Endothelial cell of umbilical vein (primary cell): ENCODE data around the gene FRMPD1. TPM values are rescaled to one million over a fixed set of nuclear protein-coding genes. Genes with fewer than 3 reads are reported as not detected.

ENCODE experiments used
- BruUV-seq: library from RNA; stranded (reverse); fragments of 400-500 nt; replicated peaks from 2 replicates; lab custom pipeline; 2021; lab: Mats Ljungman, UMichigan
- CTCF ChIA-PET: fragments of 300-600, 350-600 bp; sonication (Branson Sonifier 250); formaldehyde crosslinking; loops from one replicate; lab custom pipeline; 2021; ENCODE audit warnings: antibody characterized with exemption, inconsistent platforms; lab: Charles Lee
- POLR2A ChIA-PET: fragments of 300-600, 350-600 bp; sonication (Branson Sonifier 250); formaldehyde crosslinking; loops from one replicate; lab custom pipeline; 2021; ENCODE audit warnings: antibody characterized with exemption, inconsistent platforms; lab: Charles Lee
- DNase-seq: peaks from one replicate; pipeline ENCODE4 v3.0.0-alpha.2; 2011; ENCODE audit warnings: low read depth, low spot score
- FAIRE-seq: peaks from 2 replicates; lab custom pipeline; 2011; peaks lifted over from hg19 to GRCh38; lab: Jason Lieb, UNC
- H2AFZ ChIP-seq: 2 replicates; pipeline ENCODE4 v1.6.0; 2012; ENCODE audit warnings: low read depth, low read length, control low read depth, inconsistent platforms
- H3K27ac ChIP-seq: 2 replicates; pipeline ENCODE4 v1.5.1; 2011; ENCODE audit warnings: low read depth, mild to moderate bottlenecking, control low read depth, low read length, moderate library complexity; ENCODE audit not compliant: insufficient read depth
- H3K27me3 ChIP-seq, 2 experiments: 2 replicates each; pipeline versions ENCODE4 v1.6.0 to v1.6.1; 2011; ENCODE audit warnings: low read length in 2 of 2, mixed read lengths in 1 of 2; ENCODE audit not compliant: control insufficient read depth in 2 of 2, insufficient read depth in 2 of 2
- H3K36me3 ChIP-seq, 2 experiments: 2 replicates in 1 of 2; 3 replicates in 1 of 2; pipeline ENCODE4 v1.5.1; 2011; ENCODE audit warnings: low read length in 2 of 2, mild to moderate bottlenecking in 1 of 2, moderate library complexity in 1 of 2; ENCODE audit not compliant: control insufficient read depth in 2 of 2, insufficient read depth in 2 of 2; ENCODE audit errors: extremely low read depth in 1 of 2
- H3K4me1 ChIP-seq: 3 replicates; pipeline ENCODE4 v1.5.1; 2011; ENCODE audit warnings: mild to moderate bottlenecking, low read length; ENCODE audit not compliant: control insufficient read depth, insufficient read depth; ENCODE audit errors: extremely low read depth
- H3K4me2 ChIP-seq: 2 replicates; pipeline ENCODE4 v1.6.1; 2011; ENCODE audit warnings: low read length, control low read depth, mixed read lengths; ENCODE audit not compliant: insufficient read depth
- H3K4me3 ChIP-seq, 3 experiments: fragments of 200-600 bp in 1 of 3; sonication (generic), shearing (Covaris generic) in 1 of 3; replicated peaks in 1 of 3; 2 replicates each; pipeline ENCODE4 v1.5.1; 2011 to 2016; ENCODE audit warnings: control low read depth in 3 of 3, low read length in 3 of 3, mild to moderate bottlenecking in 2 of 3, inconsistent platforms in 1 of 3, low read depth in 1 of 3, moderate library complexity in 1 of 3; ENCODE audit not compliant: insufficient read depth in 1 of 3
- H3K79me2 ChIP-seq: 2 replicates; pipeline ENCODE4 v1.6.0; 2012; ENCODE audit warnings: low read length, inconsistent platforms; ENCODE audit not compliant: control insufficient read depth, insufficient read depth
- H3K9ac ChIP-seq: replicated peaks from 2 replicates; pipeline ENCODE3; 2011; ENCODE audit warnings: low read length, control low read depth; ENCODE audit not compliant: insufficient read depth; ENCODE audit errors: extremely low read depth
- H3K9me1 ChIP-seq: replicated peaks from 3 replicates; pipeline ENCODE4 v1.6.0; 2011; ENCODE audit warnings: mild to moderate bottlenecking, low read length; ENCODE audit not compliant: control insufficient read depth, insufficient read depth; ENCODE audit errors: extremely low read depth
- H3K9me3 ChIP-seq: replicated peaks from 2 replicates; pipeline ENCODE4 v1.5.1; 2012; ENCODE audit warnings: low read length, inconsistent platforms; ENCODE audit not compliant: control insufficient read depth, insufficient read depth
- H4K20me1 ChIP-seq: replicated peaks from 2 replicates; pipeline ENCODE3; 2011; ENCODE audit warnings: mild to moderate bottlenecking, low read length; ENCODE audit not compliant: control insufficient read depth, insufficient read depth; ENCODE audit errors: extremely low read depth
- CTCF ChIP-seq, 2 donors: IDR thresholded peaks; 1 replicate in 1 of 2; 2 replicates in 1 of 2; pipeline ENCODE4 v1.5.1; 2011; ENCODE audit warnings: low read length in 2 of 2, mild to moderate bottlenecking in 2 of 2, moderate library complexity in 2 of 2, control low read depth in 1 of 2, inconsistent platforms in 1 of 2, low read depth in 1 of 2; ENCODE audit not compliant: insufficient read depth in 1 of 2; ENCODE audit errors: extremely low read depth in 1 of 2
- EZH2 ChIP-seq: IDR thresholded peaks from 2 replicates; pipeline ENCODE4 v1.6.1; 2012; ENCODE audit warnings: borderline replicate concordance, low read depth, mild to moderate bottlenecking, moderate library complexity, low read length, inconsistent platforms; ENCODE audit not compliant: severe bottlenecking
- FOS ChIP-seq: IDR thresholded peaks from 2 replicates; pipeline ENCODE4 v1.6.1; 2011; ENCODE audit warnings: mild to moderate bottlenecking, low read length, moderate library complexity, borderline replicate concordance; ENCODE audit not compliant: insufficient read depth
- GATA2 ChIP-seq: IDR thresholded peaks from 2 replicates; pipeline ENCODE4 v1.7.0; 2011; ENCODE audit warnings: low read depth, mild to moderate bottlenecking, moderate library complexity, mixed read lengths, low read length; ENCODE audit not compliant: insufficient read length, insufficient read depth
- JUN ChIP-seq: IDR thresholded peaks from 2 replicates; pipeline ENCODE4 v1.6.1; 2011; ENCODE audit warnings: borderline replicate concordance, low read depth; ENCODE audit not compliant: insufficient read length, insufficient read depth
- MAX ChIP-seq: IDR thresholded peaks from 2 replicates; pipeline ENCODE4 v1.6.1; 2011; ENCODE audit not compliant: insufficient read depth, insufficient read length
- MYC ChIP-seq: IDR thresholded peaks from one replicate; pipeline ENCODE4 v1.6.1; 2011; ENCODE audit warnings: mild to moderate bottlenecking, low read depth, low read length
- POLR2A ChIP-seq: IDR thresholded peaks from 2 replicates; pipeline ENCODE4 v1.6.1; 2012; ENCODE audit warnings: low read depth, mild to moderate bottlenecking, control low read depth, low read length
- POLR2AphosphoS5 ChIP-seq: IDR thresholded peaks from 2 replicates; pipeline ENCODE4 v1.6.1; 2012; ENCODE audit warnings: low read depth, mild to moderate bottlenecking, control low read depth, low read length, moderate library complexity; ENCODE audit not compliant: insufficient read depth
- dilution Hi-C: fragments of 300-500 bp; cut with MboI; formaldehyde crosslinking; loops from one replicate; pipeline ENCODE4 v1.15.0; 2019; ENCODE audit warnings: low sequenced_read_pairs; ENCODE audit not compliant: extremely low pct_ligation_motif_present
- intact Hi-C: fragments of 100-400 bp; cut with micrococcal nuclease; formaldehyde crosslinking; loops from one replicate; pipeline ENCODE4 v1.10.0; 2022
- polyA plus RNA-seq, 4 experiments: library from polyadenylated mRNA; depleted of rRNA in 3 of 4; stranded (reverse) in 3 of 4; unstranded in 1 of 4; fragments of >200 nt; gene quantifications; 2 replicates each; pipeline versions ENCODE4 v1.2.1 to v1.2.3, GENCODE V29; 2011 to 2012; ENCODE audit warnings: missing spikeins in 1 of 4
- total RNA-seq: library from RNA; stranded (reverse); gene quantifications from 2 replicates; pipeline ENCODE4 v1.2.3, GENCODE V29; 2021

FRMPD1 gene
- total and polyA plus RNA-seq, 2 donors (not counting 3 experiments of a cell fraction or from before 2014, with no cell fraction given), result not detected

- H3K4me2 ChIP-seq, result no peak overlapping the region
- FAIRE-seq, result no peak
- H4K20me1 ChIP-seq, result no peaks in the 10 kb centered on the region
- intact Hi-C loops, result no loop called here
- dilution Hi-C loops, result no loop called here
- H3K9me1 ChIP-seq, result no peaks in the 10 kb centered on the region
- TF ChIP-seq MYC (no peak), EZH2 (no peak), MAX (no peak), POLR2A (no peak)
- BruUV-seq, result no TSS peak
- H3K36me3 ChIP-seq, result peaks cover 0 to 3% of the 10 kb centered on the region in 2 experiments
- no peak overlapping the region for H3K9ac ChIP-seq
- no peaks in the 10 kb centered on the region for H3K27me3 ChIP-seq
- H3K4me3 ChIP-seq, result no peak overlapping the region
- no peaks in the 10 kb centered on the region for H3K9me3 ChIP-seq
- H3K4me1 ChIP-seq, result no peaks in the 10 kb centered on the region
- no peak overlapping the region for H2AFZ ChIP-seq
- POLR2A ChIA-PET, result no interaction called here
- CTCF ChIA-PET, result no interaction called here
- no peak overlapping the region for H3K27ac ChIP-seq
- H3K79me2 ChIP-seq, result no peaks in the 10 kb centered on the region
- no peak for DNase-seq
Measured at GRCh38 chr9:37769306-37769705, 118.6 kb downstream of the FRMPD1 start.

GRCh38 chr9:37769995-37770394 lies 119.2 kb downstream of the FRMPD1 start:
- Histone ChIP-seq H3K27ac (no peak overlapping the region), H2AFZ (no peak overlapping the region), H3K9me3 (no peaks in the 10 kb centered on the region), H3K27me3 (no peaks in the 10 kb centered on the region), H4K20me1 (no peaks in the 10 kb centered on the region), H3K4me1 (no peaks in the 10 kb centered on the region), H3K36me3 (peaks cover 0 to 3% of the 10 kb centered on the region in 2 experiments), H3K9ac (no peak overlapping the region), H3K4me2 (no peak overlapping the region), H3K9me1 (no peaks in the 10 kb centered on the region), H3K79me2 (no peaks in the 10 kb centered on the region), H3K4me3 (no peak overlapping the region)
- POLR2A ChIA-PET, result no interaction called here
- TF ChIP-seq EZH2 (no peak), MAX (no peak), GATA2 (no peak), CTCF (IDR thresholded peaks at IDR 0.05; ENCODE audit: extremely low read depth in 1 of 2, insufficient read depth in 1 of 2, low read depth in 1 of 2, low read length in 2 of 2) (no peak), POLR2A (no peak), FOS (no peak), POLR2AphosphoS5 (no peak), MYC (no peak), JUN (no peak)
- CTCF ChIA-PET, result no interaction called here
- DNase-seq (no peak), FAIRE-seq (no peak)
- intact Hi-C loops (no loop called here), dilution Hi-C loops (no loop called here)
- no TSS peak for BruUV-seq
